ENCODE results near the gene PLCG1.

PLCG1 gene

GRCh38 chr20:41145821-41146620, 8.7 kb downstream of the PLCG1 start:
- no peaks in the 10 kb centered on the region for H3K9me3 ChIP-seq (ENCODE audit: insufficient read depth, low read depth, low read length)
- no peak overlapping the region for H3K27ac ChIP-seq (ENCODE audit: low read depth, low read length)
- WGBS = 94% methylated on average over 12 of the region's 12 CpGs
- peaks cover 15% of the 10 kb centered on the region for H3K4me1 ChIP-seq (ENCODE audit: insufficient read depth, low read length)
- no peaks in the 10 kb centered on the region for H3K27me3 ChIP-seq (ENCODE audit: insufficient read depth, low read length)
- no peak overlapping the region for H3K4me3 ChIP-seq (ENCODE audit: low read length)
- H3K36me3 ChIP-seq (ENCODE audit: insufficient read depth, low read length) = peaks cover 20% of the 10 kb centered on the region; the same call in 1 of the 2 replicates
- no peak overlapping the region for H3K9ac ChIP-seq (ENCODE audit: low read depth, low read length)

- peaks cover 17% of the 10 kb centered on the region; the same call in 1 of the 2 replicates for H3K36me3 ChIP-seq (ENCODE audit: insufficient read depth, low read length)
Measured at GRCh38 chr20:41147767-41148191, 10.4 kb downstream of the PLCG1 start.

GRCh38 chr20:41148942-41149341, 11.6 kb downstream of the PLCG1 start:
- 94% methylated on average over 5 of the region's 5 CpGs for WGBS
- no peaks in the 10 kb centered on the region for H3K27me3 ChIP-seq (ENCODE audit: insufficient read depth, low read length)
- no peak overlapping the region for H3K9ac ChIP-seq (ENCODE audit: low read depth, low read length)
- no peak overlapping the region for H3K27ac ChIP-seq (ENCODE audit: low read depth, low read length)
- H3K4me1 ChIP-seq (ENCODE audit: insufficient read depth, low read length) = peaks cover 4% of the 10 kb centered on the region; the same call in 1 of the 2 replicates
- peaks cover 15% of the 10 kb centered on the region; the same call in 1 of the 2 replicates for H3K36me3 ChIP-seq (ENCODE audit: insufficient read depth, low read length)
- no peak overlapping the region for H3K4me3 ChIP-seq (ENCODE audit: low read length)
- no peaks in the 10 kb centered on the region for H3K9me3 ChIP-seq (ENCODE audit: insufficient read depth, low read depth, low read length)

More at GRCh38 chr20:41147767-41148191, 10.4 kb downstream of the PLCG1 start:
- peaks cover 4% of the 10 kb centered on the region; the same call in 1 of the 2 replicates for H3K4me1 ChIP-seq (ENCODE audit: insufficient read depth, low read length)
- H3K27me3 ChIP-seq (ENCODE audit: insufficient read depth, low read length) = no peaks in the 10 kb centered on the region
- no peak overlapping the region for H3K27ac ChIP-seq (ENCODE audit: low read depth, low read length)
- H3K9me3 ChIP-seq (ENCODE audit: insufficient read depth, low read depth, low read length) = no peaks in the 10 kb centered on the region
- no peak overlapping the region for H3K9ac ChIP-seq (ENCODE audit: low read depth, low read length)
- H3K4me3 ChIP-seq (ENCODE audit: low read length) = no peak overlapping the region
- 89% methylated on average over 8 of the region's 8 CpGs for WGBS

- peaks cover 15% of the 10 kb centered on the region for H3K4me1 ChIP-seq (ENCODE audit: insufficient read depth, low read length)
- H3K9me3 ChIP-seq (ENCODE audit: insufficient read depth, low read depth, low read length) = no peaks in the 10 kb centered on the region
- no peak overlapping the region for H3K9ac ChIP-seq (ENCODE audit: low read depth, low read length)
- 91% methylated on average over 3 of the region's 3 CpGs for WGBS
- H3K4me3 ChIP-seq (ENCODE audit: low read length) = no peak overlapping the region
- no peak overlapping the region for H3K27ac ChIP-seq (ENCODE audit: low read depth, low read length)
- peaks cover 18% of the 10 kb centered on the region; the same call in 1 of the 2 replicates for H3K36me3 ChIP-seq (ENCODE audit: insufficient read depth, low read length)
- no peaks in the 10 kb centered on the region for H3K27me3 ChIP-seq (ENCODE audit: insufficient read depth, low read length)
Measured at GRCh38 chr20:41150664-41151063, 13.3 kb downstream of the PLCG1 start.

GRCh38 chr20:41151134-41151869, 14.0 kb downstream of the PLCG1 start:
- Histone ChIP-seq H3K4me1 (ENCODE audit: insufficient read depth, low read length) (peaks cover 15% of the 10 kb centered on the region), H3K9me3 (ENCODE audit: insufficient read depth, low read depth, low read length) (no peaks in the 10 kb centered on the region), H3K36me3 (ENCODE audit: insufficient read depth, low read length) (peaks cover 19% of the 10 kb centered on the region; the same call in 1 of the 2 replicates), H3K4me3 (ENCODE audit: low read length) (no peak overlapping the region), H3K27ac (ENCODE audit: low read depth, low read length) (no peak overlapping the region), H3K9ac (ENCODE audit: low read depth, low read length) (no peak overlapping the region), H3K27me3 (ENCODE audit: insufficient read depth, low read length) (no peaks in the 10 kb centered on the region)
- over 99% methylated on average over 5 of the region's 5 CpGs for WGBS

GRCh38 chr20:41152108-41152757, 14.9 kb downstream of the PLCG1 start:
- no peak overlapping the region for H3K27ac ChIP-seq (ENCODE audit: low read depth, low read length)

GRCh38 chr20:41154436-41155176, 17.3 kb downstream of the PLCG1 start:
- peaks cover 13% of the 10 kb centered on the region for H3K4me1 ChIP-seq (ENCODE audit: insufficient read depth, low read length)
- H3K36me3 ChIP-seq (ENCODE audit: insufficient read depth, low read length) = peaks cover 16% of the 10 kb centered on the region
- WGBS = 88% methylated on average over 8 of the region's 8 CpGs
- no peak overlapping the region for H3K9ac ChIP-seq (ENCODE audit: low read depth, low read length)
- no peak overlapping the region for H3K4me3 ChIP-seq (ENCODE audit: low read length)
- H3K27me3 ChIP-seq (ENCODE audit: insufficient read depth, low read length) = no peaks in the 10 kb centered on the region
- no peaks in the 10 kb centered on the region for H3K9me3 ChIP-seq (ENCODE audit: insufficient read depth, low read depth, low read length)
- H3K27ac ChIP-seq (ENCODE audit: low read depth, low read length) = no peak overlapping the region

More at GRCh38 chr20:41152108-41152757, 14.9 kb downstream of the PLCG1 start:
- H3K4me3 ChIP-seq (ENCODE audit: low read length) = no peak overlapping the region
- H3K27me3 ChIP-seq (ENCODE audit: insufficient read depth, low read length) = no peaks in the 10 kb centered on the region
- peaks cover 11% of the 10 kb centered on the region for H3K4me1 ChIP-seq (ENCODE audit: insufficient read depth, low read length)
- H3K9me3 ChIP-seq (ENCODE audit: insufficient read depth, low read depth, low read length) = no peaks in the 10 kb centered on the region
- WGBS = 88% methylated on average over 5 of the region's 5 CpGs
- peaks cover 11% of the 10 kb centered on the region; the same call in 1 of the 2 replicates for H3K36me3 ChIP-seq (ENCODE audit: insufficient read depth, low read length)
- H3K9ac ChIP-seq (ENCODE audit: low read depth, low read length) = no peak overlapping the region

GRCh38 chr20:41155261-41155660, 17.9 kb downstream of the PLCG1 start:
- H3K4me3 ChIP-seq (ENCODE audit: low read length) = no peak overlapping the region
- H3K27me3 ChIP-seq (ENCODE audit: insufficient read depth, low read length) = no peaks in the 10 kb centered on the region
- no peak overlapping the region for H3K27ac ChIP-seq (ENCODE audit: low read depth, low read length)
- no peak overlapping the region for H3K9ac ChIP-seq (ENCODE audit: low read depth, low read length)
- H3K36me3 ChIP-seq (ENCODE audit: insufficient read depth, low read length) = peaks cover 22% of the 10 kb centered on the region
- peaks cover 13% of the 10 kb centered on the region for H3K4me1 ChIP-seq (ENCODE audit: insufficient read depth, low read length)
- no peaks in the 10 kb centered on the region for H3K9me3 ChIP-seq (ENCODE audit: insufficient read depth, low read depth, low read length)
- WGBS = 93% methylated on average over 7 of the region's 7 CpGs

- peaks cover 50% of the 10 kb centered on the region for H3K36me3 ChIP-seq (ENCODE audit: insufficient read depth, low read length)
- no peak overlapping the region for H3K4me3 ChIP-seq (ENCODE audit: low read length)
- 81% methylated on average over 6 of the region's 6 CpGs for WGBS
- no peak overlapping the region for H3K27ac ChIP-seq (ENCODE audit: low read depth, low read length)
- no peaks in the 10 kb centered on the region for H3K27me3 ChIP-seq (ENCODE audit: insufficient read depth, low read length)
- peaks cover 13% of the 10 kb centered on the region for H3K4me1 ChIP-seq (ENCODE audit: insufficient read depth, low read length)
- no peaks in the 10 kb centered on the region for H3K9me3 ChIP-seq (ENCODE audit: insufficient read depth, low read depth, low read length)
- H3K9ac ChIP-seq (ENCODE audit: low read depth, low read length) = no peak overlapping the region
Measured at GRCh38 chr20:41158082-41158625, 20.8 kb downstream of the PLCG1 start.

- no peak overlapping the region for H3K27ac ChIP-seq (ENCODE audit: low read depth, low read length)
- H3K4me1 ChIP-seq (ENCODE audit: insufficient read depth, low read length) = peaks cover 8% of the 10 kb centered on the region
- H3K9ac ChIP-seq (ENCODE audit: low read depth, low read length) = no peak overlapping the region
- no peak overlapping the region for H3K4me3 ChIP-seq (ENCODE audit: low read length)
- peaks cover 64% of the 10 kb centered on the region for H3K36me3 ChIP-seq (ENCODE audit: insufficient read depth, low read length)
- no peaks in the 10 kb centered on the region for H3K27me3 ChIP-seq (ENCODE audit: insufficient read depth, low read length)
- no peaks in the 10 kb centered on the region for H3K9me3 ChIP-seq (ENCODE audit: insufficient read depth, low read depth, low read length)
- 90% methylated on average over 10 of the region's 10 CpGs for WGBS
Measured at GRCh38 chr20:41159547-41159946, 22.2 kb downstream of the PLCG1 start.
